ENCODE data around the gene ADGRA3.

Gene ADGRA3

GRCh38 chr4:22477136-22477812 lies 38.6 kb downstream of the ADGRA3 start:
- DNase-seq: no peak

GRCh38 chr4:22476011-22476410 lies 39.9 kb downstream of the ADGRA3 start:
- no peak for DNase-seq

- peak; percentile 76 for DNase-seq
These were observed 40.6 kb downstream of the ADGRA3 start for GRCh38 chr4:22475311-22475646.

GRCh38 chr4:22474636-22475310 lies 41.1 kb downstream of the ADGRA3 start:
- no peak for DNase-seq

GRCh38 chr4:22473268-22473667 lies 42.6 kb downstream of the ADGRA3 start:
- DNase-seq: peak; percentile 76

- no peak for DNase-seq
These were observed 43.8 kb downstream of the ADGRA3 start for GRCh38 chr4:22471999-22472461.

- DNase-seq: no peak
These were observed 44.4 kb downstream of the ADGRA3 start for GRCh38 chr4:22471419-22471818.

GRCh38 chr4:22466581-22466980 lies 49.3 kb downstream of the ADGRA3 start:
- no peak for DNase-seq

- no peak for DNase-seq
These were observed 49.9 kb downstream of the ADGRA3 start for GRCh38 chr4:22465996-22466395.

- no peak for DNase-seq
These were observed 50.5 kb downstream of the ADGRA3 start for GRCh38 chr4:22465349-22465748.

GRCh38 chr4:22463179-22463578 lies 52.7 kb downstream of the ADGRA3 start:
- DNase-seq: no peak

- DNase-seq: no peak
These were observed 53.2 kb downstream of the ADGRA3 start for GRCh38 chr4:22462688-22463087.

GRCh38 chr4:22460266-22460665 lies 55.6 kb downstream of the ADGRA3 start:
- DNase-seq: no peak

- no peak for DNase-seq
These were observed 57.8 kb downstream of the ADGRA3 start for GRCh38 chr4:22458098-22458497.

GRCh38 chr4:22457348-22457747 lies 58.5 kb downstream of the ADGRA3 start:
- no peak for DNase-seq

GRCh38 chr4:22456291-22456690 lies 59.6 kb downstream of the ADGRA3 start:
- no peak for DNase-seq

- no peak for DNase-seq
These were observed 60.9 kb downstream of the ADGRA3 start for GRCh38 chr4:22454955-22455354.

GRCh38 chr4:22454216-22454838 lies 61.5 kb downstream of the ADGRA3 start:
- DNase-seq: no peak

- DNase-seq: no peak
These were observed 71.1 kb downstream of the ADGRA3 start for GRCh38 chr4:22444813-22445212.

GRCh38 chr4:22442956-22443355 lies 72.9 kb downstream of the ADGRA3 start:
- DNase-seq: no peak

GRCh38 chr4:22440999-22441398 lies 74.9 kb downstream of the ADGRA3 start:
- no peak for DNase-seq

- DNase-seq: no peak
These were observed 75.9 kb downstream of the ADGRA3 start for GRCh38 chr4:22439947-22440346.

GRCh38 chr4:22435652-22436051 lies 80.2 kb downstream of the ADGRA3 start:
- DNase-seq: no peak

GRCh38 chr4:22434895-22435294 lies 81.0 kb downstream of the ADGRA3 start:
- peak; percentile 17 for DNase-seq

Measured in NCI-H226 (cell line).